GM18861 (cell line): Measurements from ENCODE around the gene TCERG1L.

ENCODE experiments used
- ATAC-seq: cut with Tn5 transposase; IDR thresholded peaks from one replicate; pipeline ENCODE4 v1.9.1; 2021; ENCODE audit not compliant: unreplicated experiment

Gene TCERG1L

GRCh38 chr10:131053192-131053591 lies 258.3 kb downstream of the TCERG1L start:
- ATAC-seq: no peak

- ATAC-seq: no peak
Measured at GRCh38 chr10:131050162-131050766, 261.3 kb downstream of the TCERG1L start.

GRCh38 chr10:131049016-131049415 lies 262.5 kb downstream of the TCERG1L start:
- ATAC-seq: no peak

- ATAC-seq: no peak
Measured at GRCh38 chr10:131048606-131049005, 262.9 kb downstream of the TCERG1L start.

GRCh38 chr10:131047501-131047900 lies 264.0 kb downstream of the TCERG1L start:
- no peak for ATAC-seq

- no peak for ATAC-seq
Measured at GRCh38 chr10:131046194-131046593, 265.3 kb downstream of the TCERG1L start.

- no peak for ATAC-seq
Measured at GRCh38 chr10:131044379-131045111, 267.0 kb downstream of the TCERG1L start.

- no peak for ATAC-seq
Measured at GRCh38 chr10:131043039-131043691, 268.4 kb downstream of the TCERG1L start.
